ENCODE results near the gene CTNNB1.
A peak's percentile ranks its signal among the peaks of the same experiment; 100 is the strongest.

CTNNB1 gene

GRCh38 chr3:41167722-41168497 is 31.4 kb upstream of the CTNNB1 start:
- Histone ChIP-seq H3K27ac (0 out of 22 replicates have a peak overlapping the region, but pooled peaks of 1 of the 11 experiments have one; percentile 10), H4K20me1 (no peaks in the 10 kb centered on the region; a peak in 1 of 22 replicates), H3K36me3 (no peaks in the 10 kb centered on the region), H3K9me3 (replicated peaks in 1 of 11) (no peaks in the 10 kb centered on the region), H3K4me2 (peak overlapping the region in 4 of 11 experiments; percentile 3 to 57 (median 26); a peak in 4 of 22 replicates), H3K27me3 (no peaks in the 10 kb centered on the region), H3K4me3 (no peak overlapping the region), H3K4me1 (peaks cover 0 to 22% (median 6%) of the 10 kb centered on the region in 10 experiments; a peak in 13 of 20 replicates), H3K9ac (no peak overlapping the region)
- no peak for TF ChIP-seq Cebpa-rat (IDR thresholded peaks at IDR 0.05)

DNA sequence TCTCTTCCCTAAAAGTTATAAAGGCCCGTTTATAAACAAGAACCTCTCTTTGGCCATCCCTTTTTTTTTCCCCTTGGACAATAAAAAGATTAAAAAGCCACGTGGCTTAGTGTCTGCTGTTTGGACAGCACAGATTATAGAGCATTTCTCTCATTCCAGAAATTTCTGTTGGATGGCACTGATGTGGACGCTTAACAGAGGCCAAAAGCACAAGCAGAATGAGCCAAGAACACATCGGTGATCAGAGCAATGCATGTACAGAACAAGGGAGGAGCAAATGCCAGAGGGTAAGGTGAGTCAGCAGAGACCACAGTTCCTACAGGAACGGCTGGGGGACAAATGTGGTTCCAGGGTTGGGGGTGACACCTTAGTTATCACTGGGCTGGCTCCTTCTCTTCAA is 30.3 kb upstream of the CTNNB1 start:
- Histone ChIP-seq H3K4me2 (peak overlapping the region in 2 of 11 experiments; percentile 44 to 57; a peak in 4 of 22 replicates), H3K9me3 (replicated peaks in 1 of 11) (no peaks in the 10 kb centered on the region), H3K27me3 (no peaks in the 10 kb centered on the region), H3K27ac (no peak overlapping the region; a peak in 1 of 22 replicates), H3K36me3 (no peaks in the 10 kb centered on the region), H3K9ac (no peak overlapping the region), H4K20me1 (no peaks in the 10 kb centered on the region; a peak in 1 of 22 replicates), H3K4me1 (peaks cover 0 to 13% (median 0%) of the 10 kb centered on the region in 10 experiments; a peak in 4 of 20 replicates), H3K4me3 (no peak overlapping the region)
- TF ChIP-seq Cebpa-rat (IDR thresholded peaks at IDR 0.05): no peak

GRCh38 chr3:41173926-41174885 is 25.1 kb upstream of the CTNNB1 start:
- Histone ChIP-seq H3K9ac (no peak overlapping the region), H3K27ac (no peak overlapping the region), H3K36me3 (no peaks in the 10 kb centered on the region), H3K4me1 (peaks cover 0 to 3% (median 0%) of the 10 kb centered on the region in 10 experiments; a peak in 4 of 20 replicates), H3K4me2 (no peak overlapping the region), H3K4me3 (no peak overlapping the region), H4K20me1 (no peaks in the 10 kb centered on the region; a peak in 1 of 22 replicates), H3K27me3 (no peaks in the 10 kb centered on the region), H3K9me3 (replicated peaks in 1 of 11) (no peaks in the 10 kb centered on the region)
- no peak for TF ChIP-seq Cebpa-rat (IDR thresholded peaks at IDR 0.05)

DNA sequence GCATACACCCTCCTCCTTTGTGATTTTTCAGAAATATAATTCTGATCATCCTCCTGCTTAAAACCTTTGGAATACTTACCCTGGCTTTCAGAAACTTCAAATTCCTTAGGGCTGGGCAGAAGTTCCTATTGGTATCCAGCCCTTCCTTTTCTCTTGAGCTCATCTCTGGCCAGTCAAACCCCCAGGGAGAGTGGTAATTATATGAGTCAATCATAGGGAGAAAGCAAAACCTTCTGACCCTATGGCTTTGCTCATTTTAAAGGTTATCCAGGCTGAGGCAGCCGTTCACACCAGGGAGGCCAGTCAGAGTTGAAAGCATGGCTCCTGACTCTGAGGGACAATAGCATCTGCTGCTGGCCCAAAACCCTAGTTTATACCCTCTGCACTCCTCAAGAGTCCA is 23.9 kb upstream of the CTNNB1 start:
- Histone ChIP-seq H4K20me1 (no peaks in the 10 kb centered on the region; a peak in 1 of 22 replicates), H3K4me3 (no peak overlapping the region), H3K9me3 (replicated peaks in 1 of 11) (no peaks in the 10 kb centered on the region), H3K4me1 (no peaks in the 10 kb centered on the region), H3K27me3 (no peaks in the 10 kb centered on the region), H3K36me3 (no peaks in the 10 kb centered on the region), H3K4me2 (no peak overlapping the region), H3K9ac (no peak overlapping the region), H3K27ac (no peak overlapping the region)
- no peak for TF ChIP-seq Cebpa-rat (IDR thresholded peaks at IDR 0.05)

GRCh38 chr3:41176596-41176995 is 22.7 kb upstream of the CTNNB1 start:
- Histone ChIP-seq H3K27me3 (no peaks in the 10 kb centered on the region), H3K9me3 (replicated peaks in 1 of 11) (no peaks in the 10 kb centered on the region), H3K4me3 (no peak overlapping the region), H3K4me1 (no peaks in the 10 kb centered on the region), H4K20me1 (no peaks in the 10 kb centered on the region), H3K4me2 (no peak overlapping the region), H3K27ac (no peak overlapping the region), H3K9ac (no peak overlapping the region), H3K36me3 (no peaks in the 10 kb centered on the region)
- TF ChIP-seq Cebpa-rat (IDR thresholded peaks at IDR 0.05): no peak

DNA sequence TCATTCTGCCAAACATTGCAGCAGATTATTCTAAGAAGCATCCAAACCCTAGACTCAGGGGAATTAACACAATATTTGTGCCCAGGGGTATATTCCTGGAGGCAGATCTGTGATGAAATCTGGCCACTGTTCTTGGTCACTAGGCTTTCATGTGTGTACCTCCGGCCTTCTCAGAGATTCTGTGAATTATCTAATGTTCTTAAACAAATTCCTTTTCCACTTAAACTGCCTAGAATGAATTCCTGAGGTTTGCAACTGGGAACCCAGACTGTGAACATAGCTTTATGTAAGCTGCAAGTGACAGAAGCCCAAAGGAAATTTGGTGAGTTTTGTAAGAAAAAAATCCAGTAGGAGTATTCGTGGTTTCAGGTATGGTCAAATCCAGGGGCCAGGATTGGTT is 20.7 kb upstream of the CTNNB1 start:
- H4K20me1 ChIP-seq: no peaks in the 10 kb centered on the region
- no peaks in the 10 kb centered on the region for H3K36me3 ChIP-seq
- H3K4me2 ChIP-seq: no peak overlapping the region
- no peak overlapping the region for H3K4me3 ChIP-seq
- no peaks in the 10 kb centered on the region for H3K27me3 ChIP-seq
- H3K9me3 ChIP-seq (replicated peaks in 1 of 11): no peaks in the 10 kb centered on the region
- H3K9ac ChIP-seq: no peak overlapping the region
- no peak for TF ChIP-seq Cebpa-rat (IDR thresholded peaks at IDR 0.05)
- no peak overlapping the region for H3K27ac ChIP-seq
- H3K4me1 ChIP-seq: peaks cover 10 to 15% (median 12%) of the 10 kb centered on the region in 10 experiments

DNA sequence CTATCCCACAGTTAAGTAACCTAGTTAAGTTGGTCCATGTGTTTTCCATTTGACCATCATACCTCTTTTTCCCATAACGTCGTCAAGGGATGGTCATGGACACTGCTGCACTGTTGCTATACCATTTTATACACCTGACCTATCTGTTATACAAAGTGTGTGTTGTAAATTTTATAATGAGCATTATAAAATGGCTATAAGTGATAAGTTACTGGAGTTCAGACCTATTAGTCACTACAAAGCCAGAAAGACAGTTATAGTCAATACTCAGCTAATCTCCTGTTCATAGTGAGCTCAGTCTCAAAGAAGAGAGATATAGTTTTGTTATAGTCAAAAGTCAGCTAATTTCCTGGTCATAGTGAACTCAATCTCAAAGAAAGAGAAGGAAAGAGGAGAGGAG is 18.9 kb upstream of the CTNNB1 start:
- Histone ChIP-seq H3K4me3 (no peak overlapping the region), H3K9ac (no peak overlapping the region), H3K27ac (no peak overlapping the region), H3K4me2 (no peak overlapping the region), H3K4me1 (peaks cover 10 to 15% (median 12%) of the 10 kb centered on the region in 10 experiments), H3K36me3 (no peaks in the 10 kb centered on the region), H4K20me1 (no peaks in the 10 kb centered on the region), H3K9me3 (replicated peaks in 1 of 11) (no peaks in the 10 kb centered on the region), H3K27me3 (no peaks in the 10 kb centered on the region)
- TF ChIP-seq Cebpa-rat (IDR thresholded peaks at IDR 0.05): no peak

- H3K9me3 ChIP-seq (replicated peaks in 1 of 11): no peaks in the 10 kb centered on the region
- H3K4me2 ChIP-seq: peak overlapping the region; percentile 37 to 71 (median 63)
- H3K9ac ChIP-seq: no peak overlapping the region
- TF ChIP-seq Cebpa-rat (IDR thresholded peaks at IDR 0.05): no peak
- no peaks in the 10 kb centered on the region for H4K20me1 ChIP-seq
- no peaks in the 10 kb centered on the region for H3K36me3 ChIP-seq
- H3K27me3 ChIP-seq: no peaks in the 10 kb centered on the region
- H3K27ac ChIP-seq: no peak overlapping the region
- H3K4me1 ChIP-seq: peaks cover 10 to 15% (median 12%) of the 10 kb centered on the region in 10 experiments
- no peak overlapping the region for H3K4me3 ChIP-seq
Observed at GRCh38 chr3:41182504-41183059, 16.7 kb upstream of the CTNNB1 start.

DNA sequence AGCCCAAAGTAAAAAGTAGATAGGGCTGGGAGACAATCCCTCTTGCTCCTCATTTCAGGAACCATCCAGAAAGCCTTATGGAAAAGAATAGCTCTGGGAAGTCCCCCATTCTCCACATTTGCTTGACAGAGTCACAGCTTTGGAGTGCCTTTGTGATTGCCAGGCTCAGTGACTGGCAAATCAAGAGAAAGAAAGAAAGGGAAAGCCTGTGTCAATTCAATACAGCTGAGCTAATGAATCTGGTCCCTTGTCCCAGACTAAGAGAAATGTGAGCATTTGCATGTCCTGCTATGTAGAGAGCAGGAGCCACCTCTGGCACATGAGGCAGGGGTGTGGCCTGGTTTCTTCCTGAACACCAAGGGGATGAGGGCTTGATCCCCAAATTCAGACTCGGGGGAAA is 14.9 kb upstream of the CTNNB1 start:
- Histone ChIP-seq H4K20me1 (no peaks in the 10 kb centered on the region), H3K4me2 (no peak overlapping the region), H3K27ac (no peak overlapping the region), H3K4me1 (peaks cover 10 to 15% (median 12%) of the 10 kb centered on the region in 10 experiments), H3K36me3 (no peaks in the 10 kb centered on the region), H3K9me3 (replicated peaks in 1 of 11) (no peaks in the 10 kb centered on the region), H3K4me3 (no peak overlapping the region), H3K9ac (no peak overlapping the region), H3K27me3 (no peaks in the 10 kb centered on the region)
- TF ChIP-seq Cebpa-rat (IDR thresholded peaks at IDR 0.05): no peak

Measured in BLaER1 treated with 17β-estradiol and CSF1 and Interleukin-3, amounts not matched to agents 10 nM and 100 nM (cell line).